Measurements from ENCODE around the gene DIDO1.

DNA sequence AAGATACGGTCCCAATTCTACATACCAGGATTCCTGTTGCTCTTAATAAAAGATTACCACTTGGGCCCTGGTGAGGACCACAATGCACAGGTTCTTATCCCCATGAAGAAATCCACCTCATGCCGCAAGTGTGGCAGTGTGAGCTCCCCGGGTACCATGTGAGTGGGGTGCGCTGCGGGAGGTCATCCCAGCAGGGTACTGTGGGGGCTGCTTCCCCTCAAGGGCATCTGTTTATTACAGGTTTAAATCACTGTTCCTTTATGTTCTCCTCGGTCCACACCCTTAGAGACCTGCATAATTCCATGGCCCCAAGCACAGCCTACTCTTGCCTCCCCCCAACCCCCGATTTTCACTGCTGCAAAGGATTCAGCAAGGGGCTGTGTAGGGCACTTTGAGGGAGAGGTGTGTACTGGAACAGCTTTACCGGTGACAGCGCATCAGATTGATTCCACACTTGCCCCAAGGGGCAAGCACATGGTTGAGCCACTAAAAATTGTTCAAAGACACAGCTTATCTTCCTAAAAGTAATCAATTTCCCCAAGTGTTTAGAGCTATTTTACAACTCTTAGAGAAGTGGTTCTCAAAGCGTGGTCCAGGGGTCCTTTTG lies 6.2 kb downstream of the DIDO1 start:
- TF ChIP-seq, protein P1, sequence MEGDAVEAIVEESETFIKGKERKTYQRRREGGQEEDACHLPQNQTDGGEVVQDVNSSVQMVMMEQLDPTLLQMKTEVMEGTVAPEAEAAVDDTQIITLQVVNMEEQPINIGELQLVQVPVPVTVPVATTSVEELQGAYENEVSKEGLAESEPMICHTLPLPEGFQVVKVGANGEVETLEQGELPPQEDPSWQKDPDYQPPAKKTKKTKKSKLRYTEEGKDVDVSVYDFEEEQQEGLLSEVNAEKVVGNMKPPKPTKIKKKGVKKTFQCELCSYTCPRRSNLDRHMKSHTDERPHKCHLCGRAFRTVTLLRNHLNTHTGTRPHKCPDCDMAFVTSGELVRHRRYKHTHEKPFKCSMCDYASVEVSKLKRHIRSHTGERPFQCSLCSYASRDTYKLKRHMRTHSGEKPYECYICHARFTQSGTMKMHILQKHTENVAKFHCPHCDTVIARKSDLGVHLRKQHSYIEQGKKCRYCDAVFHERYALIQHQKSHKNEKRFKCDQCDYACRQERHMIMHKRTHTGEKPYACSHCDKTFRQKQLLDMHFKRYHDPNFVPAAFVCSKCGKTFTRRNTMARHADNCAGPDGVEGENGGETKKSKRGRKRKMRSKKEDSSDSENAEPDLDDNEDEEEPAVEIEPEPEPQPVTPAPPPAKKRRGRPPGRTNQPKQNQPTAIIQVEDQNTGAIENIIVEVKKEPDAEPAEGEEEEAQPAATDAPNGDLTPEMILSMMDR (IDR thresholded peaks at IDR 0.05), result no peak
- TF ChIP-seq POLR2A (IDR thresholded peaks at IDR 0.05) (no peak), POLR2AphosphoS5 (IDR thresholded peaks at IDR 0.05; ENCODE audit: insufficient read depth in 1 of 2, low read depth in 1 of 2) (no peak)

All from vagina (tissue), 2 donors.